ENCODE data around the gene MYT1.

The MYT1 gene

GRCh38 chr20:64240243-64241015 lies 76.2 kb downstream of the MYT1 start:
- ChIA-PET POLR2A (interaction anchor here (0.7 kb wide), 1 partner anchor 16 kb away, joined by 3 read pairs; no protein-coding TSS in a partner anchor), CTCF (no interaction called here)
- H3K4me3 ChIP-seq (ENCODE audit: low read depth, low read length), result no peak overlapping the region
- no peak for TF ChIP-seq CTCF (IDR thresholded peaks at IDR 0.05; ENCODE audit: insufficient read depth, low read length, missing control alignments)
- no peak for DNase-seq (ENCODE audit: low read depth, low spot score)

- TF ChIP-seq CTCF (IDR thresholded peaks at IDR 0.05; ENCODE audit: insufficient read depth, low read length, missing control alignments), result no peak
- DNase-seq (ENCODE audit: low read depth, low spot score), result no peak
- no peak overlapping the region for H3K4me3 ChIP-seq (ENCODE audit: low read depth, low read length)
- ChIA-PET CTCF (no interaction called here), POLR2A (interaction anchor here (0.7 kb wide), 1 partner anchor 17 kb away, joined by 3 read pairs; no protein-coding TSS in a partner anchor)
Observed at GRCh38 chr20:64241061-64241460, 76.8 kb downstream of the MYT1 start.

DNA sequence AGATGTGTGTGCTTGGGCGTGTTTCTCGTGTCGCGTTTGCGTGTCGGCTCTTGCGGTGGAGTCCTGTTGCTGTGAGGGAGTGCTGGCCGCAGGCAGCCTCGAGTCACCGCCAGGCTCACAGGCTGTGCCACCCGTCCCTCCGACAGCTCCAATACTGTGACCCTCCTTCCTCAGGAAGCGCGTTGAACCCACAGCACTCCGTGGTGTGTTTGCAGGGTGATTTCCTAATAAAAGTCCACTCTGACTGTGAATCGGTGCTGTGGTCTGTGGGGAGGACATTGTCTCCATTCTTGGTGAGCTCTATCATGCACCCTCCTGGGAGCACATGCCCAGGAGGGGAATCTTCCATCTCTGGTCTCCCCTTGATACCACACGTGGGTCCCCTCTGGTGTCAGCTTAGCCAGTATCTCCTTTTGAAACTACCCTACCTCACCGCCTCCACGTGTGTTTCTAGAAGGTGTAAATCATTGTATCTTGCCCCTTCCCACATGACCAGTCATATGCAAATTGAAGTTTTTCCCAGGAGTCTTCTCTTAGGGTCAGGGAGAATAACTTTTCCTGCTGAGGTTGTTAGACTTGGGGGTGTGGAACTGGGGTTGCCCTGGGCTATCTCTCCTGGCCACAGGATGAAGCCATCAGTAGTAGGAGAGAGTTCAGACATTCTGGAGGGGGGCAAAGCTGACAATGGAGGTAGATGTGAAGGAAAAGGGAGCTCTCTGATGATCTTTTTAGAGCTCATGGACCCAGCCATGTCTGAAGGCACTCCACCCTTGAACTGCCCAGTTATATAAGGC lies 77.9 kb downstream of the MYT1 start:
- TF ChIP-seq CTCF (IDR thresholded peaks at IDR 0.05; ENCODE audit: insufficient read depth, low read length, missing control alignments), result no peak
- POLR2A ChIA-PET, result no interaction called here
- no peak overlapping the region for H3K4me3 ChIP-seq (ENCODE audit: low read depth, low read length)
- CTCF ChIA-PET, result interaction anchor here (0.7 kb wide), 1 partner anchor 14 kb away, joined by 3 read pairs; no protein-coding TSS in a partner anchor
- no peak for DNase-seq (ENCODE audit: low read depth, low spot score)

GRCh38 chr20:64242797-64243475 lies 78.7 kb downstream of the MYT1 start:
- POLR2A ChIA-PET, result no interaction called here
- CTCF ChIA-PET, result interaction anchor here (0.7 kb wide), 1 partner anchor 13 kb away, joined by 3 read pairs; no protein-coding TSS in a partner anchor
- no peak overlapping the region for H3K4me3 ChIP-seq (ENCODE audit: low read depth, low read length)
- no peak for TF ChIP-seq CTCF (IDR thresholded peaks at IDR 0.05; ENCODE audit: insufficient read depth, low read length, missing control alignments)
- no peak for DNase-seq (ENCODE audit: low read depth, low spot score)

DNA sequence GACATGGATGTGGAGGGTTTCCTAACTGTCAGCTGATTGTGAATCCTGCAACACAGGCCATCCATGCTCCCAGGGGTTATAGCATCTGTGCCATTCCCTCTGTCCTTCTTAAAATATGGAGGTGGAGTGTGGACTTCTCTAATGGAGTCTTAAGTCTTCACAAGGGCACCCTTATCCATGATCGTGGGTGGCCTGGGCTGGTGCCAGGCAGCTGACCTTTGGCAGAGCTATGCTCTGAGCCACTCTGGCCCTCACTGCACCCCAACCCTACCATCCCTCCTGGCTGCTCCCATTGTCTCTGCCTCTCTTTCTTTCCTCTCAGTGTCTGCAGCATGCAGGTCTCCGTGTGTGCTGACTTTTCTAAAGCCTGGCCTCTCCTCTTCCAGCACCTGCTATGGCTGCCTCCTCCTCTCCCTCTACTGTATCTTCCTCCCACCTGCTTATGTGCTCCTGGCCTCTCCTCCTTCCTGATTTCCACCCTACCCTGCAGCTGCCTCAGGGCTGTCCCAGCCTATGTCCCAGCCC lies 80.1 kb downstream of the MYT1 start:
- ChIA-PET CTCF (no interaction called here), POLR2A (no interaction called here)
- H3K4me3 ChIP-seq (ENCODE audit: low read depth, low read length), result no peak overlapping the region
- no peak for DNase-seq (ENCODE audit: low read depth, low spot score)
- TF ChIP-seq CTCF (IDR thresholded peaks at IDR 0.05; ENCODE audit: insufficient read depth, low read length, missing control alignments), result no peak

All from AG04449 (cell line).